GM18868 (cell line): ENCODE results near the gene TEK.

Source experiments
- ATAC-seq: cut with Tn5 transposase; IDR thresholded peaks from one replicate; pipeline ENCODE4 v1.9.1; 2021; ENCODE audit warnings: mild to moderate bottlenecking, moderate library complexity; ENCODE audit not compliant: unreplicated experiment

The TEK gene

DNA sequence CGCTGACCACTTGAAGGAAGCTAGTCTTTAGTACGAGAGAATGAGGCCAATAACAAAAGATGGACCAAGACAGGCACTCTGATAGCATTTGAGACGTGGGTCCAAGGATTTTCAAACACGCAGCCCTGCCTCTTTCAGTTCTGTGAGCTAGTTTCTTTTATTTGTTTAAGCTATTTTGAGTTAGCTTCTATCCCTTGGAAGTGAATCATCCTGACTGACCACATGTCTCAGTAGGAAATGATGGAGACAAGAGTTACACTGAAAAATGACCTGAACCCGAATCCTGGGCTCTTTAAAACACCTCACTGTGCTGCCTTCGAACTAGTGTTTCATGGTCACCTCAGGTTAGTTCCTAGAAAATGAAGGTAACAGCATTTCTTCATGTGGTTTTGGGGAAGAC, 9.9 kb downstream of the TEK start:
- ATAC-seq, result no peak

GRCh38 chr9:27124151-27124550, 15.1 kb downstream of the TEK start:
- ATAC-seq, result no peak

DNA sequence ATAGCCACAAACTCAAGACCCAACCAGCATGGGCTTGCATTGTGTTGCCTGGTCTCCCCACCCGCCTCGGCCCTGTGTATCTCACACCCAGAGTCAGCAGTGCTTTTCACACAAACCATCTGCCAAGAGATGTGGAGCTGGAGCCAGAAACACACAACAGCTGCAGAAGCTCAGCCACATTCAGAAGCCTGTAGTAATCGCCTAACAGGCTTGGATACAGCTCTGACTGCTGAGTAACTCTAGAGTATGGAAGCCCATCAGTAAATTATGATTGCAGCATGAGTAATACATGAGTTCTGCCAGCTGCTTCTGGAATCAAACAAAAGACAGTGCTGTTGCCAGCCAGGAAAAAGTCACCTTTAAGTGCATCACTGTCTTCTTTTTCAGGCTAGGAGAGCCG, 16.0 kb downstream of the TEK start:
- ATAC-seq, result no peak

GRCh38 chr9:27125936-27126335, 16.9 kb downstream of the TEK start:
- ATAC-seq, result no peak

DNA sequence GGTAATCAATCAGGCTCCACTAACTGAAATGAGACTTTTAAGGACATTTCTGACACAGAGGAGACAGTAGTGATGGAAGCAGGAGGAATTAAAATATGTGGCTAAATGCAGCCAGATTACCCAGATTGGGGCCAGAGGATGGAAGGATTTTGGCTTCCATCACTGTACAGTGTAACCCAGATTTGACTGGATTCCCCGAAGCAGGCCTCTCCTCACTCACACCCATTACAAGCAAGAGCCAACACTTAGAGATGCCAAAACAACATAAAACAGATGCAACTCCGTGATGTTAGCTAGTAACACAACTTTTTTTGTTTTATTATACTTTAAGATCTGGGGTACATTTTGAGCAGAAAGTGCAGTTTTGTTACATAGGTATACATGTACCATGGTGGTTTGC, 17.6 kb downstream of the TEK start:
- ATAC-seq, result no peak

- no peak for ATAC-seq
These were observed 20.2 kb downstream of the TEK start for GRCh38 chr9:27129221-27129620.

GRCh38 chr9:27131731-27132130, 22.7 kb downstream of the TEK start:
- ATAC-seq, result no peak

GRCh38 chr9:27133817-27134216, 24.8 kb downstream of the TEK start:
- ATAC-seq, result no peak

DNA sequence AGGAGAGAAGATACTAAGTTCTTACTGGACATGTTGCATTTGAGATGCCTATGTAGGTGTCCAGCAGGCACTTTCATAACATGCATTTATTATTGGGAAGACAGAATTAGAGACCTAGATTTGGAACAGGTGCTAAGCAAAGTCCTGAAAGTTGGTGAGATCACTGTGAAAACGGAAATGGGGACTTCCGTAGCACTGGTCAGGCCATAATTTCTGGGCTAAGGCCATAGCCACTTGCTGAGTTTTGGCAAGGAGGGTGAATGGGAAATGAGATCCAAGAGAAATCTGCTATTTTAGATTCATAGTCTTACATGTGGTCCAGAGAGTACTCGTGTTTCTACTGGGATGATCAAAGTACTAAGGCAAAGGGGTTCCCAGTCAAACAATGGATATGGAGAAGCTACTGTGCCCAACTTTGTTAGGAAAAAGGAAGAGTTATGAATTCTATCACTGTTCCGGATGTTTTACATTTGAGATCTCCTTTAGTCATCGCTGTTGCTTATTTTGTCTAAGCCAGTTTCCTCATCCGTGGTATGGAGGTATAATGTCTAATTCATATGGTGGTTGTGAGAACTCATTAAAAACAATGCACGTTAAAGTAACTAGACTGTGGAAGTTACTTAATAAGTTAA, 33.4 kb downstream of the TEK start:
- no peak for ATAC-seq

DNA sequence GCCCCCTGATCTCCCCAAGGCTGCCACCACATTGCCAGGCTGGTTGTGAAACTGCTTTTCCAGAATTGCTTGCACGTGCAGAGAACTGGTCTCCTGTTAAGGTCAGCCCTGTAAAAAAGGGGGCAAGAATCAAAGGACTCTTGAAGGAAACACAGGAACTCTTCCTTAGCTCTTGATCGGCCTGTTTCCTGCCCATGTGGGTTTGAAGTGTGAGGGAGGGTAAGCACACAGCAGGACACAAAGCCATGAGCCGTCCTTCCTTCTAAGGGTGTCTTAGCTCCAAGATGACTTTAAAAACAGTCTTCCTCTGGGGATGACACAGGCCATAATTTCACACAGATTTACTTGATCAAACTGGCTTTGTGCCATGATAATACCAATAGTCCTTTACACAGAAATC, 36.1 kb downstream of the TEK start:
- no peak for ATAC-seq

GRCh38 chr9:27149651-27150050, 40.6 kb downstream of the TEK start:
- no peak for ATAC-seq

GRCh38 chr9:27150746-27151406, 41.9 kb downstream of the TEK start:
- ATAC-seq, result no peak

- ATAC-seq, result no peak
These were observed 42.8 kb downstream of the TEK start for GRCh38 chr9:27151693-27152404.

DNA sequence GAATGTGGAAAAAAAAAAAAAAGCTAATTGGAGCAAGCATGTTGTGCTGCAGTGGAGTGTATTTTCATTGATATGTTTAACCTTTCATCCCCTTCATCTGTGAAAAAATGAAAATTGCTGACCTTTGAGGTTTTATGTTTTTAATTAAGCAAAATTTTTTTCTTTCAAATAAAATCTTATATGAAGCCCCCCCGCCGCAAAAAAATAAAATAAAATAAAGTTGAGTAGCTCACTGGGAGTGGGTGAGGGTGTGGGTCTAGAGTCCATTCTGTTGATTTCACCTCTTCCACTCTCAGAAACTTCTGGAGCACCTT, 43.3 kb downstream of the TEK start:
- no peak for ATAC-seq

DNA sequence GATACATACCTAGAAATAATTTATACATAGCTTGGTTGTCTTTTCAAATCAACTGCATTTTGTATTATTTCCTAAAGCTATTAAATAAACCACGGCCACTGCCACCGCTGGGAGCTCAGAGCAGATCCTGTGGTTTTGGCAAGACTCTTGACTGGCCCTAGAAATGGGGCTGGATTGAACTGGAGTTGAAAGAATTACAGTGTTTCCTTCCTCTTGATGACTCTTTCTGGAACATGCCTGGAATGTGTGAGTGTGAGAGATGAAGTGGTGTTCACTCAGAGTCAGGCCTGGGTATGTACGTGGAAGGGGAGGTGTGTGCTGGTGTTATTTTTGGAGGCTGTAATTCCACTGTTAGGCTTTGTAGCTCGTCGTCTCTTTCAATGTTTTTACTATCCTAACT, 45.9 kb downstream of the TEK start:
- ATAC-seq, result no peak

GRCh38 chr9:27157097-27157496, 48.1 kb downstream of the TEK start:
- ATAC-seq, result no peak

DNA sequence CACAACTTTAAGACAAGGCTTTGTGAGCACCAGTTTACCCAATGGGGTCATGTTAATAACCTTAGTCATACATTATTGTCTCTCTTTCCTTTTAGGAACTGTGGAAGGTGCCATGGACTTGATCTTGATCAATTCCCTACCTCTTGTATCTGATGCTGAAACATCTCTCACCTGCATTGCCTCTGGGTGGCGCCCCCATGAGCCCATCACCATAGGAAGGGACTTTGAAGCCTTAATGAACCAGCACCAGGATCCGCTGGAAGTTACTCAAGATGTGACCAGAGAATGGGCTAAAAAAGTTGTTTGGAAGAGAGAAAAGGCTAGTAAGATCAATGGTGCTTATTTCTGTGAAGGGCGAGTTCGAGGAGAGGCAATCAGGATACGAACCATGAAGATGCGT, 48.7 kb downstream of the TEK start:
- no peak for ATAC-seq

GRCh38 chr9:27160636-27161035, 51.6 kb downstream of the TEK start:
- no peak for ATAC-seq

DNA sequence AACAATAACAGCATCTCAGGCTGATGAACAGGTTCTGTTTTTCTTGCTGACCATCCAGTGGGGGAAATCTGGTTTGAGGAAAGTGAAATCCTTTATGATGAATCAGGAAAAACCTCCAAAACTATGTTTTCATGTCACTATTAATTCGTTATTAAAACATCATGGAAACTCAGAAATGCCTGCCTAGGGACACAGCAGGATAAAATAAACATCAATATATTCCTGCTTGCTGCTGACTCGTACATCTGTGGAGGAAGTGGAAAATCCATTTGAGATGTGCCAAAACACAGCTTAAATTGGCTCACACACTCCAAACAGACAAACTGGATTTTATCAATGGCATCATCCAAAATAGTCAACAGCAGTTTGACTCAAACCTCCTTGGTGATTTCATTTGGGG, 53.0 kb downstream of the TEK start:
- no peak for ATAC-seq

- no peak for ATAC-seq
These were observed 56.0 kb downstream of the TEK start for GRCh38 chr9:27165068-27165467.

GRCh38 chr9:27165670-27166069, 56.6 kb downstream of the TEK start:
- ATAC-seq, result no peak

DNA sequence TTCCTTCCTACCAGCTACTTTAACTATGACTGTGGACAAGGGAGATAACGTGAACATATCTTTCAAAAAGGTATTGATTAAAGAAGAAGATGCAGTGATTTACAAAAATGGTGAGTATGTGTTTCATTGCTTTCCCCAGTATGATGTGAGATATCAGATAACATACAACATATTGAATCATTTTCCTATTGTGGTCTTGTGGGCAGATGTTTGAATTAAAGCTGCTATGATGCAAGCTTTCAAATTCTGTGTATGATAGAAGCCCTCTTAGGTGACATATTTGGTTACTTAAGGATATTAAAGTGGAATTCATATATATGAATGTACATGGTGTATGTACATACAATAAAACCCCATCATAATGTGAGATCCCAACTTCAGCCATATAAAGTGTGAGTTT, 59.5 kb downstream of the TEK start:
- no peak for ATAC-seq

GRCh38 chr9:27168951-27169350, 59.9 kb downstream of the TEK start:
- no peak for ATAC-seq
